Activated CD8-positive, alpha-beta memory T cell treated with anti-CD3 and anti-CD28 coated beads for 36 hours (primary cell): Measurements from ENCODE around the gene KCNQ5. TPM values are rescaled to one million over a fixed set of nuclear protein-coding genes. Genes with fewer than 3 reads are reported as not detected.

ENCODE experiments used
- CTCF ChIA-PET: fragments of 350-600 bp; sonication (Branson Sonifier 250); formaldehyde crosslinking; loops from one replicate; lab custom pipeline; 2021; ENCODE audit warnings: antibody characterized with exemption; lab: Charles Lee
- POLR2A ChIA-PET: fragments of 350-600 bp; sonication (Branson Sonifier 250); formaldehyde crosslinking; loops from one replicate; lab custom pipeline; 2021; ENCODE audit warnings: antibody characterized with exemption; lab: Charles Lee
- total RNA-seq, 2 experiments: library from RNA; stranded (reverse); gene quantifications; one replicate each; pipeline ENCODE4 v1.2.3, GENCODE V29; 2021

KCNQ5 gene
- total RNA-seq, 2 experiments from 2014 or later, result 12.3 TPM

GRCh38 chr6:73051147-73051546 is 429.3 kb downstream of the KCNQ5 start:
- ChIA-PET CTCF (no interaction called here), POLR2A (no interaction called here)

- CTCF ChIA-PET, result no interaction called here
- POLR2A ChIA-PET, result no interaction called here
Observed at GRCh38 chr6:73054958-73055357, 433.1 kb downstream of the KCNQ5 start.

- ChIA-PET CTCF (no interaction called here), POLR2A (no interaction called here)
Observed at GRCh38 chr6:73058736-73059135, 436.9 kb downstream of the KCNQ5 start.

- ChIA-PET POLR2A (no interaction called here), CTCF (no interaction called here)
Observed at GRCh38 chr6:73062130-73062529, 440.3 kb downstream of the KCNQ5 start.

GRCh38 chr6:73062837-73063236 is 441.0 kb downstream of the KCNQ5 start:
- CTCF ChIA-PET, result no interaction called here
- POLR2A ChIA-PET, result no interaction called here

- ChIA-PET POLR2A (no interaction called here), CTCF (no interaction called here)
Observed at GRCh38 chr6:73064266-73064665, 442.4 kb downstream of the KCNQ5 start.

GRCh38 chr6:73073238-73073637 is 451.4 kb downstream of the KCNQ5 start:
- ChIA-PET POLR2A (no interaction called here), CTCF (no interaction called here)

GRCh38 chr6:73074175-73074574 is 452.3 kb downstream of the KCNQ5 start:
- POLR2A ChIA-PET, result no interaction called here
- CTCF ChIA-PET, result no interaction called here

- CTCF ChIA-PET, result interaction anchor here (0.6 kb wide), 1 partner anchor 608 kb away, joined by 3 read pairs; no protein-coding TSS in a partner anchor
- POLR2A ChIA-PET, result no interaction called here
Observed at GRCh38 chr6:73076211-73076954, 454.5 kb downstream of the KCNQ5 start.

- POLR2A ChIA-PET, result no interaction called here
- CTCF ChIA-PET, result no interaction called here
Observed at GRCh38 chr6:73078333-73078862, 456.5 kb downstream of the KCNQ5 start.

- ChIA-PET POLR2A (no interaction called here), CTCF (no interaction called here)
Observed at GRCh38 chr6:73078908-73079610, 457.2 kb downstream of the KCNQ5 start.

GRCh38 chr6:73079611-73079955 is 457.7 kb downstream of the KCNQ5 start:
- CTCF ChIA-PET, result no interaction called here

GRCh38 chr6:73079978-73080377 is 458.1 kb downstream of the KCNQ5 start:
- ChIA-PET POLR2A (no interaction called here), CTCF (no interaction called here)

More at GRCh38 chr6:73079611-73079955, 457.7 kb downstream of the KCNQ5 start:
- POLR2A ChIA-PET, result no interaction called here

GRCh38 chr6:73081955-73082354 is 460.1 kb downstream of the KCNQ5 start:
- ChIA-PET POLR2A (no interaction called here), CTCF (no interaction called here)

- ChIA-PET CTCF (no interaction called here), POLR2A (no interaction called here)
Observed at GRCh38 chr6:73083886-73084285, 462.0 kb downstream of the KCNQ5 start.

- ChIA-PET CTCF (no interaction called here), POLR2A (no interaction called here)
Observed at GRCh38 chr6:73085443-73085871, 463.6 kb downstream of the KCNQ5 start.

GRCh38 chr6:73086726-73087125 is 464.9 kb downstream of the KCNQ5 start:
- ChIA-PET POLR2A (no interaction called here), CTCF (no interaction called here)

- POLR2A ChIA-PET, result no interaction called here
- CTCF ChIA-PET, result no interaction called here
Observed at GRCh38 chr6:73088138-73088813, 466.4 kb downstream of the KCNQ5 start.

GRCh38 chr6:73104921-73105320 is 483.1 kb downstream of the KCNQ5 start:
- CTCF ChIA-PET, result no interaction called here
- POLR2A ChIA-PET, result no interaction called here

- CTCF ChIA-PET, result no interaction called here
- POLR2A ChIA-PET, result no interaction called here
Observed at GRCh38 chr6:73107016-73107415, 485.2 kb downstream of the KCNQ5 start.
